B cell (primary cell): ENCODE results near the gene PLEKHA3.

ENCODE experiments used
- EZH2 ChIP-seq: IDR thresholded peaks from 2 replicates; pipeline ENCODE4 v1.6.1; 2012; ENCODE audit warnings: borderline replicate concordance, low read depth, mild to moderate bottlenecking, moderate library complexity, low read length; ENCODE audit not compliant: insufficient read depth, poor library complexity, severe bottlenecking
- TF ChIP-seq, protein P1 (sequence below): fragments of 200-600 bp; IDR thresholded peaks from one replicate; pipeline ENCODE4 v1.8.0; 2022; ENCODE audit warnings: antibody characterized with exemption, mild to moderate bottlenecking

DNA sequence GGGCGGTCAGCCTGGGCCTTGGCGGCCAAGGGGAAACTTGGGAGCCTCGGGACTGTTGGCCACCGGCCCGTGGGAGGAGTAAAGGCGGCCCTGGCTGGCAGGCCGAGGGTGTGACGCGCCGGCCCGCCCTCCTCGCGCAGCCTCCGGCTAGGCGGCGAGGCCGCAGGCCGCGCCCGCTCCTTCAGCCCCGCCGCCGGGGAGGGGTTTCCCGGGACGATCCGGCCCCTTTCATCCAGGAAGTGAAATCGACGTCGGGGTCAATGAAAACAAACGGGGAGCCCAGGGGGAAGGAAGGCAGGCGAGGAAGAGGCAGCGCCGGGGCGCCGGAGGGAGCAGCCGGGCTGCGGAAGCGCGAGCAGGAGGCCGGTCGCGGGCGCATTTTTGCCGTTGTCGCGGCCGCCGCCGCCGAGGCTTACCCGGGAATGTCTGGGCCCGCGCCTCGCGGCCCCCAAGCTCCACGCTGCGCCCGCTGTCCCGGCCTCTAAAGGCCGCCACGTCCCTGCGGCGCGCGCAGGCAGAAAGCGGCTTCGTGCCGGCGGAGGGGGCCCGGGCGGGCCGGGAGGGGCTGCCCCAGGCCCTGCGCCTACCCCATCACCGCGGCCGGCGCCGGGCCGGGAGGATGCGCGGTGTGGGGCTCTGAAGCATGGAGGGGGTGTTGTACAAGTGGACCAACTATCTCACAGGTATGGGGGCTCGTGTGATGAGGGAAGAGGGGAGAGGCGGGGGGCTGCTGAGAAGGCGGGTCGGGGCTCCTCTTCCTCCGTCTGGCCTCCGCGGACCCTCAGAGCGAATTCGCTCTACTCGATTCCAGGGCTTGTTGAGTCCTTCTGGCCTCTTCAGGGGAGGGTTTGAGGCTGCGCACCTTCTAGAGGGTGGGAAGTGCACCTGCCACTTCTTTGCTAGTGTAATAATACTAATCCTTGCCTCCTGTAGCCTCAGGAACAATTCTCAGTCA, at the start of gene PLEKHA3:
- TF ChIP-seq EZH2: no peak
- TF ChIP-seq, protein P1, sequence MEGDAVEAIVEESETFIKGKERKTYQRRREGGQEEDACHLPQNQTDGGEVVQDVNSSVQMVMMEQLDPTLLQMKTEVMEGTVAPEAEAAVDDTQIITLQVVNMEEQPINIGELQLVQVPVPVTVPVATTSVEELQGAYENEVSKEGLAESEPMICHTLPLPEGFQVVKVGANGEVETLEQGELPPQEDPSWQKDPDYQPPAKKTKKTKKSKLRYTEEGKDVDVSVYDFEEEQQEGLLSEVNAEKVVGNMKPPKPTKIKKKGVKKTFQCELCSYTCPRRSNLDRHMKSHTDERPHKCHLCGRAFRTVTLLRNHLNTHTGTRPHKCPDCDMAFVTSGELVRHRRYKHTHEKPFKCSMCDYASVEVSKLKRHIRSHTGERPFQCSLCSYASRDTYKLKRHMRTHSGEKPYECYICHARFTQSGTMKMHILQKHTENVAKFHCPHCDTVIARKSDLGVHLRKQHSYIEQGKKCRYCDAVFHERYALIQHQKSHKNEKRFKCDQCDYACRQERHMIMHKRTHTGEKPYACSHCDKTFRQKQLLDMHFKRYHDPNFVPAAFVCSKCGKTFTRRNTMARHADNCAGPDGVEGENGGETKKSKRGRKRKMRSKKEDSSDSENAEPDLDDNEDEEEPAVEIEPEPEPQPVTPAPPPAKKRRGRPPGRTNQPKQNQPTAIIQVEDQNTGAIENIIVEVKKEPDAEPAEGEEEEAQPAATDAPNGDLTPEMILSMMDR: no peak
